ENCODE data around the gene TNFAIP3. TPM values are rescaled to one million over a fixed set of nuclear protein-coding genes. Genes with fewer than 3 reads are reported as not detected.

Gene TNFAIP3
- total RNA-seq, 4 donors from 2014 or later: 13.4 to 29.9 (median 26.2) TPM

GRCh38 chr6:137876547-137876946 lies 9.5 kb downstream of the TNFAIP3 start:
- DNase-seq (ENCODE audit: low spot score in 2 of 2): no peak
- 93 to 98% methylated on average over 2 of the region's 2 CpGs for WGBS, 2 donors
- intact Hi-C loops (cut with DNase I; ENCODE audit: low total_unique reads): no loop called here
- TF ChIP-seq, protein P1, sequence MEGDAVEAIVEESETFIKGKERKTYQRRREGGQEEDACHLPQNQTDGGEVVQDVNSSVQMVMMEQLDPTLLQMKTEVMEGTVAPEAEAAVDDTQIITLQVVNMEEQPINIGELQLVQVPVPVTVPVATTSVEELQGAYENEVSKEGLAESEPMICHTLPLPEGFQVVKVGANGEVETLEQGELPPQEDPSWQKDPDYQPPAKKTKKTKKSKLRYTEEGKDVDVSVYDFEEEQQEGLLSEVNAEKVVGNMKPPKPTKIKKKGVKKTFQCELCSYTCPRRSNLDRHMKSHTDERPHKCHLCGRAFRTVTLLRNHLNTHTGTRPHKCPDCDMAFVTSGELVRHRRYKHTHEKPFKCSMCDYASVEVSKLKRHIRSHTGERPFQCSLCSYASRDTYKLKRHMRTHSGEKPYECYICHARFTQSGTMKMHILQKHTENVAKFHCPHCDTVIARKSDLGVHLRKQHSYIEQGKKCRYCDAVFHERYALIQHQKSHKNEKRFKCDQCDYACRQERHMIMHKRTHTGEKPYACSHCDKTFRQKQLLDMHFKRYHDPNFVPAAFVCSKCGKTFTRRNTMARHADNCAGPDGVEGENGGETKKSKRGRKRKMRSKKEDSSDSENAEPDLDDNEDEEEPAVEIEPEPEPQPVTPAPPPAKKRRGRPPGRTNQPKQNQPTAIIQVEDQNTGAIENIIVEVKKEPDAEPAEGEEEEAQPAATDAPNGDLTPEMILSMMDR (IDR thresholded peaks at IDR 0.05): no peak
- no peak for TF ChIP-seq POLR2A (IDR thresholded peaks at IDR 0.05)
- no peak overlapping the region for H3K4me3 ChIP-seq (ENCODE audit: low read depth, poor library complexity, severe bottlenecking)

GRCh38 chr6:137877113-137877512 lies 10.1 kb downstream of the TNFAIP3 start:
- intact Hi-C loops (cut with DNase I; ENCODE audit: low total_unique reads): no loop called here
- WGBS, 2 donors: 100% methylated on average over 3 of the region's 3 CpGs
- no peak overlapping the region for H3K4me3 ChIP-seq (ENCODE audit: low read depth, poor library complexity, severe bottlenecking)
- no peak for DNase-seq (ENCODE audit: low spot score in 2 of 2)
- no peak for TF ChIP-seq POLR2A (IDR thresholded peaks at IDR 0.05)
- TF ChIP-seq, protein P1 (IDR thresholded peaks at IDR 0.05): no peak

GRCh38 chr6:137877606-137878005 lies 10.5 kb downstream of the TNFAIP3 start:
- no peak for TF ChIP-seq POLR2A (IDR thresholded peaks at IDR 0.05)
- TF ChIP-seq, protein P1 (IDR thresholded peaks at IDR 0.05): no peak
- intact Hi-C loops (cut with DNase I; ENCODE audit: low total_unique reads): no loop called here
- H3K4me3 ChIP-seq (ENCODE audit: low read depth, poor library complexity, severe bottlenecking): no peak overlapping the region
- WGBS, 2 donors: 95 to 96% methylated on average over 5 of the region's 5 CpGs
- no peak for DNase-seq (ENCODE audit: low spot score in 2 of 2)

DNA sequence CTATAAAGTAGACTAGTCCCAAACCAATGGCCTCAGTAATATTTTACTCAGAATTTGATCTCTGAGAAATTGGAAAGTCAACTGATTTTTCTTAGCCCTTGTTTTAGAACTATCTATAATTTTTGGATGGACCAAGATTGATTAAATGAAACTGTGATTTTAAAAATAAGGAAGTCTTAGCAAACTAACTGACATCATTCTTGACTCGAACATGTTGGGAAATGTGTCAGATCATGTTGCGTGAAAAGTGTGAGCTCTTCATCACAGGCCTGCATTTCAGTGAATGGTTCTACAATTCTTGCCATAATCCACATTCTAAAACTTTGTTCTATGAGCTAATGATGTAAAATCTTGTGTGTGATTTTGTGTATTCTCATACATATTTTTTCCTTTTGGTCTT lies 11.0 kb downstream of the TNFAIP3 start:
- WGBS, 2 donors: 66 to 84% methylated on average over 2 of the region's 2 CpGs
- DNase-seq (ENCODE audit: low spot score in 2 of 2): no peak
- TF ChIP-seq POLR2A (IDR thresholded peaks at IDR 0.05): no peak
- TF ChIP-seq, protein P1 (IDR thresholded peaks at IDR 0.05): no peak
- H3K4me3 ChIP-seq (ENCODE audit: low read depth, poor library complexity, severe bottlenecking): no peak overlapping the region
- intact Hi-C loops (cut with DNase I; ENCODE audit: low total_unique reads): no loop called here

DNA sequence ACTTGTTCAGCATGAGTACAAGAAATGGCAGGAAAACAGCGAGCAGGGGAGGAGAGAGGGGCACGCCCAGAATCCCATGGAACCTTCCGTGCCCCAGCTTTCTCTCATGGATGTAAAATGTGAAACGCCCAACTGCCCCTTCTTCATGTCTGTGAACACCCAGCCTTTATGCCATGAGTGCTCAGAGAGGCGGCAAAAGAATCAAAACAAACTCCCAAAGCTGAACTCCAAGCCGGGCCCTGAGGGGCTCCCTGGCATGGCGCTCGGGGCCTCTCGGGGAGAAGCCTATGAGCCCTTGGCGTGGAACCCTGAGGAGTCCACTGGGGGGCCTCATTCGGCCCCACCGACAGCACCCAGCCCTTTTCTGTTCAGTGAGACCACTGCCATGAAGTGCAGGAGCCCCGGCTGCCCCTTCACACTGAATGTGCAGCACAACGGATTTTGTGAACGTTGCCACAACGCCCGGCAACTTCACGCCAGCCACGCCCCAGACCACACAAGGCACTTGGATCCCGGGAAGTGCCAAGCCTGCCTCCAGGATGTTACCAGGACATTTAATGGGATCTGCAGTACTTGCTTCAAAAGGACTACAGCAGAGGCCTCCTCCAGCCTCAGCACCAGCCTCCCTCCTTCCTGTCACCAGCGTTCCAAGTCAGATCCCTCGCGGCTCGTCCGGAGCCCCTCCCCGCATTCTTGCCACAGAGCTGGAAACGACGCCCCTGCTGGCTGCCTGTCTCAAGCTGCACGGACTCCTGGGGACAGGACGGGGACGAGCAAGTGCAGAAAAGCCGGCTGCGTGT lies 11.6 kb downstream of the TNFAIP3 start:
- intact Hi-C loops (cut with DNase I; ENCODE audit: low total_unique reads): no loop called here
- TF ChIP-seq, protein P1 (IDR thresholded peaks at IDR 0.05): no peak
- no peak for TF ChIP-seq POLR2A (IDR thresholded peaks at IDR 0.05)
- WGBS, 2 donors: 71 to 81% methylated on average over 33 of the region's 33 CpGs
- peak in 1 of 2 donors; percentile 90 for DNase-seq (ENCODE audit: low spot score in 2 of 2)
- no peak overlapping the region for H3K4me3 ChIP-seq (ENCODE audit: low read depth, poor library complexity, severe bottlenecking)

Measured in lower leg skin (tissue), 4 donors.